ENCODE data around the gene SCGB1A1.

- TF ChIP-seq CTCF (IDR thresholded peaks at IDR 0.05) (no peak), POLR2AphosphoS5 (IDR thresholded peaks at IDR 0.05) (no peak)
Observed at GRCh38 chr11:62451241-62451621, 32.4 kb downstream of the SCGB1A1 start.

Measured in sigmoid colon (tissue), 4 donors.